Measurements from ENCODE around the gene C1orf116.

- no peak for TF ChIP-seq CTCF (conservative IDR thresholded peaks at IDR 0.05 in 1 of 2, IDR thresholded peaks at IDR 0.05 in 1 of 2; ENCODE audit: extremely low read depth in 1 of 2, insufficient read depth in 1 of 2, low read depth in 1 of 2, low read length in 2 of 2)
- TF ChIP-seq EZH2 (IDR thresholded peaks at IDR 0.05; ENCODE audit: borderline replicate concordance, low read length), result no peak
Measured at GRCh38 chr1:206986885-206987284, 45.7 kb downstream of the C1orf116 start.

Data from mammary epithelial cell (primary cell).